Upper lobe of left lung (tissue), 6 donors: ENCODE data around the gene REV1. TPM values are rescaled to one million over a fixed set of nuclear protein-coding genes. Genes with fewer than 3 reads are reported as not detected.

Experiments
- ATAC-seq, 2 donors: fragments of 200-7000 bp; cut with Tn5 transposase; one replicate each; pipeline ENCODE4 v1.9.1; 2022; ENCODE audit warnings: mild to moderate bottlenecking in 2 of 2, moderate library complexity in 2 of 2; ENCODE audit not compliant: low FRiP score in 2 of 2
- DNase-seq, 2 donors: peaks; one replicate each; pipeline ENCODE4 v3.0.0-alpha.2; 2019 to 2020
- H3K27ac ChIP-seq, 4 donors: fragments of 200-600 bp; sonication (generic); one replicate each; pipeline ENCODE4 v1.5.1; 2016 to 2019
- H3K27me3 ChIP-seq, 4 donors: fragments of 200-600 bp; sonication (generic); one replicate each; pipeline ENCODE4 v1.5.1; 2017 to 2019
- H3K36me3 ChIP-seq, 4 donors: fragments of 200-600 bp; sonication (generic); one replicate each; pipeline ENCODE4 v1.5.1; 2016 to 2019
- H3K4me1 ChIP-seq, 4 donors: fragments of 200-600 bp; sonication (generic); one replicate each; pipeline ENCODE4 v1.5.1; 2018 to 2019
- H3K4me3 ChIP-seq, 4 donors: fragments of 200-600 bp; sonication (generic); one replicate each; pipeline ENCODE4 v1.5.1; 2017 to 2019; ENCODE audit warnings: mild to moderate bottlenecking in 2 of 4, moderate library complexity in 1 of 4
- H3K9me3 ChIP-seq, 4 donors: fragments of 200-600 bp; sonication (generic); one replicate each; pipeline ENCODE4 v1.5.1; 2018 to 2019
- CTCF ChIP-seq, 6 experiments: fragments of 450-650 bp in 4 of 6; fragments of 200-600 bp in 2 of 6; sonication (generic) in 2 of 6; IDR thresholded peaks; one replicate each; pipeline ENCODE4 v1.5.1; 2016 to 2019; ENCODE audit warnings: antibody characterized with exemption in 6 of 6
- EP300 ChIP-seq, 4 donors: sonication (generic); formaldehyde crosslinking; IDR thresholded peaks; one replicate each; pipeline ENCODE4 v1.5.1; 2017; ENCODE audit warnings: antibody characterized with exemption in 4 of 4, control low read depth in 2 of 4
- POLR2A ChIP-seq, 4 donors: fragments of 450-650 bp; IDR thresholded peaks; one replicate each; pipeline ENCODE4 v1.5.1; 2016 to 2017; ENCODE audit warnings: antibody characterized with exemption in 4 of 4, mild to moderate bottlenecking in 2 of 4
- POLR2AphosphoS5 ChIP-seq, 2 donors: sonication (generic); formaldehyde crosslinking; IDR thresholded peaks; one replicate each; pipeline ENCODE4 v1.5.1; 2017; ENCODE audit warnings: antibody characterized with exemption in 2 of 2
- WGBS, 2 donors: methylation state at CpG; one replicate each; pipeline ENCODE4 v1.1.5; 2017 to 2018; 5-methylcytosine and 5-hydroxymethylcytosine counted together
- total RNA-seq, 6 donors: library from RNA; depleted of rRNA in 4 of 6; stranded (reverse); fragments of >200 nt in 4 of 6; gene quantifications; one replicate each; pipeline versions ENCODE4 v1.1.0 to v1.2.1, GENCODE V29; 2016 to 2021
- donor health status: DM: no; HTN: no; CAD: no; lungs with moderate emphysema.
- donor health status: DM: no; HTN: yes; CAD: no; lungs with severe emphysema.

Gene REV1
- total RNA-seq, 6 donors from 2014 or later, result 34.6 to 135 (median 61.8) TPM

- H3K4me3 ChIP-seq, result no peak overlapping the region
- no peaks in the 10 kb centered on the region for H3K4me1 ChIP-seq
- H3K36me3 ChIP-seq, result peaks cover 4 to 53% (median 16%) of the 10 kb centered on the region in 4 donors
- no peak for ATAC-seq
- no peak for DNase-seq
- 96 to 100% methylated on average over 2 of the region's 2 CpGs for WGBS, 2 donors
- TF ChIP-seq POLR2AphosphoS5 (IDR thresholded peaks at IDR 0.05), result no peak
- no peak for TF ChIP-seq CTCF (IDR thresholded peaks at IDR 0.05)
- TF ChIP-seq EP300 (IDR thresholded peaks at IDR 0.05), result no peak
- no peak overlapping the region for H3K27ac ChIP-seq
- no peaks in the 10 kb centered on the region for H3K27me3 ChIP-seq
- H3K9me3 ChIP-seq, result no peaks in the 10 kb centered on the region
Observed at GRCh38 chr2:99386011-99386410, 103.8 kb downstream of the REV1 start.

- no peak overlapping the region for H3K4me3 ChIP-seq
- no peaks in the 10 kb centered on the region for H3K27me3 ChIP-seq
- H3K4me1 ChIP-seq, result no peaks in the 10 kb centered on the region
- no peaks in the 10 kb centered on the region for H3K9me3 ChIP-seq
- peaks cover under 1 to 69% (median 18%) of the 10 kb centered on the region in 4 donors for H3K36me3 ChIP-seq
- 93 to 100% methylated on average over 2 of the region's 2 CpGs for WGBS, 2 donors
- no peak overlapping the region for H3K27ac ChIP-seq
- no peak for DNase-seq
- ATAC-seq, result no peak
- no peak for TF ChIP-seq EP300 (IDR thresholded peaks at IDR 0.05)
Observed at GRCh38 chr2:99382143-99382542, 107.7 kb downstream of the REV1 start.

GRCh38 chr2:99380376-99381010, 109.3 kb downstream of the REV1 start:
- 92 to 93% methylated on average over 3 of the region's 3 CpGs for WGBS, 2 donors
- ATAC-seq (no peak), DNase-seq (no peak)
- no peak overlapping the region for H3K4me3 ChIP-seq
- H3K27ac ChIP-seq, result no peak overlapping the region
- H3K9me3 ChIP-seq, result no peaks in the 10 kb centered on the region
- no peaks in the 10 kb centered on the region for H3K27me3 ChIP-seq
- peaks cover 9 to 79% (median 21%) of the 10 kb centered on the region in 4 donors for H3K36me3 ChIP-seq
- no peaks in the 10 kb centered on the region for H3K4me1 ChIP-seq
- TF ChIP-seq POLR2A (IDR thresholded peaks at IDR 0.05), result no peak
- no peak for TF ChIP-seq POLR2AphosphoS5 (IDR thresholded peaks at IDR 0.05)
- no peak for TF ChIP-seq CTCF (IDR thresholded peaks at IDR 0.05)
- TF ChIP-seq EP300 (IDR thresholded peaks at IDR 0.05), result no peak

GRCh38 chr2:99377879-99378278, 111.9 kb downstream of the REV1 start:
- peaks cover 11 to 81% (median 20%) of the 10 kb centered on the region in 4 donors for H3K36me3 ChIP-seq
- no peak overlapping the region for H3K4me3 ChIP-seq
- no peaks in the 10 kb centered on the region for H3K4me1 ChIP-seq
- 89 to 92% methylated on average over 1 of the region's 1 CpG for WGBS, 2 donors
- no peaks in the 10 kb centered on the region for H3K27me3 ChIP-seq
- H3K27ac ChIP-seq, result no peak overlapping the region
- DNase-seq (no peak), ATAC-seq (no peak)
- TF ChIP-seq POLR2A (IDR thresholded peaks at IDR 0.05) (no peak), POLR2AphosphoS5 (IDR thresholded peaks at IDR 0.05) (no peak), CTCF (IDR thresholded peaks at IDR 0.05) (no peak), EP300 (IDR thresholded peaks at IDR 0.05) (no peak)
- no peaks in the 10 kb centered on the region for H3K9me3 ChIP-seq

- Histone ChIP-seq H3K27me3 (no peaks in the 10 kb centered on the region), H3K9me3 (no peaks in the 10 kb centered on the region), H3K4me1 (no peaks in the 10 kb centered on the region), H3K4me3 (no peak overlapping the region), H3K27ac (no peak overlapping the region), H3K36me3 (peaks cover 11 to 88% (median 20%) of the 10 kb centered on the region in 4 donors)
- TF ChIP-seq POLR2AphosphoS5 (IDR thresholded peaks at IDR 0.05) (no peak), CTCF (IDR thresholded peaks at IDR 0.05) (no peak), EP300 (IDR thresholded peaks at IDR 0.05) (no peak), POLR2A (IDR thresholded peaks at IDR 0.05) (no peak)
- WGBS, 2 donors, result 89 to 95% methylated on average over 7 of the region's 7 CpGs
- DNase-seq (no peak), ATAC-seq (no peak)
Observed at GRCh38 chr2:99376254-99376864, 113.5 kb downstream of the REV1 start.
